HG03460 (cell line): ENCODE data around the gene COLQ.
"Not testable (repeated sequence)": the region's sequence is repeated elsewhere in the genome, so short reads cannot be mapped to it uniquely, and the experiment has no call there.

Source experiments
- ATAC-seq: cut with Tn5 transposase; IDR thresholded peaks from one replicate; pipeline ENCODE4 v1.9.1; 2021; ENCODE audit not compliant: unreplicated experiment

COLQ gene

DNA sequence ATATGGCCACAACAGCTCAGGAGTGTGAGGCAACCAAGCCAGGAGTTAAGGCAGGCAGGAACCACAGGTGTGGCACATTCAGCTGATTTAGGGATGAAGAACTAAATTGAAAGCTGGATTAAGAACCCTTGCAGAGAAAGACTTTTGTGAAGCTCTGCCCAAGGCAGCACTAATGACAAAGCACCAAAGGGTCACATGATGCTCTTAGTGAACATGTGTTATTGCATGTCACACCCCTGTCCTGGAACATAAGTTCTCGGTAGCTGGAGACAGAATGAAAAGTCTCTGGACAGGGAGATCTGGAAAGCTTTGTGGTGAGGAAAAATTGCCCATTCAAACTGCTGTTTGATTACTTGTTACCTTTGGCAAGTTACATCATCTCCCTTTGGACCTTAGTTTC is 90.9 kb downstream of the COLQ start:
- no peak for ATAC-seq

DNA sequence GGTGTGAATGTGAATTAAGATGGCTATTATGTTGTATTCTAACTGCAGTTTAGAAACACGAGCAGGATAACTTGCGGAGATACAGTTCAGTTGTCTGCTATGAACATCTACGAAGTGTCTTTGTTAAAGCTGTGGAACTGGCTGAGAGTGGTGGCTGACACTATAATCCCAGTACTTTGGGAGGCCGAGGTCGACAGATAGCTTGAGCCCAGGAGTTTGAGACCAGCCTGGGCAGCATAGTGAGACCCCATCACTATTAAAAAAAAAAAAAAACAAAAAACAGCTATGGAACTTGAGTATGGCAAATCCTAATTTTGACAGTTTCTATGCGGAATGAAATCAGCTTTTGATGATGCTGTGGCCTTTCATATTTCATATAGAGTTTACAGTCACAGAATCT is 92.4 kb downstream of the COLQ start:
- no peak for ATAC-seq

GRCh38 chr3:15428539-15428938 is 93.0 kb downstream of the COLQ start:
- no peak for ATAC-seq

- ATAC-seq, result no peak
Observed at GRCh38 chr3:15427981-15428380, 93.5 kb downstream of the COLQ start.

DNA sequence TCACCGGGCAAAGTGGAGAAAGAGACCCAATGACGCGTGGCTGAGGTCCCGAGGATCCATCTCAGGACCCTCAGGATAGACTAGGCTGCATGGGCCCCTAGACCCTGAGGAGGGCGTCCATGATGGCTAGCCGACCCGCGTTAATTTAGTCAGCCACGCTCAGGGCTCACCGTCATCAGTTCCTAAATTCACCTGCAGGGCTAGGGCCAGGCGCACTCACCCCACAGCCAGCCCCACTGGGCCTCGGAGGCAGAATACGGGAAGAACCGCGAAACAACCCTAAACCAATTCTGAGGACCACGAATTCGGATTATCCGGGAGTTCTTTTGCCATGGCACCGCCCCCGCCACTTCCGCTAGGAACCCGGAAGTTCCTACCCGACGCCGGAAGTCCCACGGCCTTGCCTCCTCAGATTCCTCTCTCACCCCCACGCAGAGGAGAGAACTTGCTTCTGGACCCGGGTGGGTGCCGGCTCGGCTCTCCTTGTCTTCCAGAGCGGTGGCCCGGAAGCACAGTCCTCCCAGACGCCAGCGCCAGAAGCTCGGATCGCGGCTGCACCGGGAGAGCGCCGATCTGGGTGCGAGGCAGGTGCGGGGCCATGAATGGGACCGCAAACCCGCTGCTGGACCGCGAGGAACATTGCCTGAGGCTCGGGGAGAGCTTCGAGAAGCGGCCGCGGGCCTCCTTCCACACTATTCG is 94.2 kb downstream of the COLQ start, which contains the start of the genes EAF1 and METTL6:
EAF1 (plus strand) TSS at position 417 of the 699 bp plus-strand sequence; CDS start at position 599, 182 bp downstream.
METTL6 (minus strand) TSS at position 363 of the 699 bp plus-strand sequence. CDS start 1,033 bp downstream, outside the sequence.
- ATAC-seq, result peak; percentile 92

- no peak for ATAC-seq
Observed at GRCh38 chr3:15426579-15427118, 94.9 kb downstream of the COLQ start.

DNA sequence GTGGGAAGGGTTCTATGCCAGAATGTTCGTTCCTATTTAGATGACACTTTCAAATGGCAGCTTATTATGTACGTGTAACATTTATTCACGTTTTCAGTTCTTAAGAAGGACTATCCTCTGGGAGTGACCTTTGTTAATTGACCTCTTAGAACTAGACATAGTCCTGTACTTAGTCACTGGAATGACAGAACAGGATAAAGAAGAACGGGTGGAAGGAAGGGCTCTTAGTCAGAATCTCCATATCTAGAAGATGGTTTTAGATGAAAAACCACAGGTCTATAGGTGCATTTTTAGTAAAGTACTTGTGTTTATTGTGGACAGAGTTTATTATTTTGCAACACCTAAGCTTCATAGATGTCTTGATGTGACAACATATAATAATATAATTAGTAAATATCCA is 100.6 kb downstream of the COLQ start:
- no peak for ATAC-seq

DNA sequence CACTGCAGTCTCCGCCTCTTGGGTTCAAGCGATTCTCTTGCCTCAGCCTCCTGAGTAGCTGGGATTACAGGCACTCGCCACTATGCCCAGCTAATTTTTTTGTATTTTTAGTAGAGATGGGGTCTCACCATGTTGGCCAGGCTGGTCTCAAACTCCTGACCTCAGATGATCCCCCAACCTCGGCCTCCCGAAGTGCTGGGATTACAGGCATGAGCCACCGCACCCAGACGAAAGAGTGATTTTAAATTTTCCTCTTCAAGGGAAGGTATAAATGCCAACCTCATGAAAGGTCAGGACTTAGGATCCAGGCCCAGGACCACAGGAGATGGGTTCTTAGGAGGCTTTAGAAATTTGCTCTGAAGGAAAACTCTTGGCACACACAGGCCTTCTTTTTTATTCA is 110.5 kb downstream of the COLQ start:
- ATAC-seq, result not testable (repeated sequence)

- no peak for ATAC-seq
Observed at GRCh38 chr3:15409774-15410173, 111.7 kb downstream of the COLQ start.

DNA sequence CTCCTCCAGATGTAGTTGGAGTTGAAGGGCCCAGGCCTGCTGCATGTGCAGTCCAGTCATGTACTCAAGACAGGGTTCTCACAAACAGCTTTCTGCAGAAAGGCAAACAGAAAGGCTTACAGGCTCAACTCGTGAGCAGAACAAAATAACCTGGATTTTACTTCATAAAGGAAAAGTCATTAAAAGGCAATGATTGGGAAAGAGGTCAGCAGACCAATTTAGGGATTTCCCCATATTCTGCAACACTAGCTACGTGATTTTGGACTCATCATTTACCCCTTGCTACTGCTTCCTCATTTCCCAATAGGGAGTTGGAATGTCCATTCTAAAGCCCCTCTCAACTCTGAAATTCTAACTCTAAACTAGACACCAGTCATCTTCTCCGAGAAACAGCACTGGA is 112.3 kb downstream of the COLQ start:
- no peak for ATAC-seq

DNA sequence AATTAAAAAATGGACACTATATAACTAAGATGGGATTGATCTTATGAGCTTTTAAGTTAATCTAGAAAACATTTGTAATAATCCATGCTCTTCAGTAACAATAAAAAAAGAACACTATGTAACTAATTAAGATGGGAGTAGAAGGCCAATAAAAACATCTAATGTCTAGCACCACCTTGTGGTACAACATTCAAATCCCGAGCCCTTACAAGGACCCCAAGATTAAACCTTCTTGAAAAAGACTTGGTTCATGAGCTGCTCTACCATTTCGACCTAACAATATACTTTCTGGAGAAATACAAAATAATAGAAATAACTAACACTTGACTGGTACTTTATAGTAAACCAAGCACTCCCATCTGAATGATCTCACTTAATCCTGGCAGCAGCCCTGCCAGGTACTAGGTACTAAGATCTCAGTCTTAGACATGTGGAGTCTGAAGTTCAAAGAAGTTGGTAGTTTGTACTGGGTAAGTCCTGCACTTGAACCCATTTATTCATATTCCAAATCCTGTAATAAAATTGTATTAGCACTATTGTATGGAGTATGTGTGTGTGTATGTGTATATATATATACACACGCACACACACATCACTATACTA is 116.0 kb downstream of the COLQ start:
- no peak for ATAC-seq

- no peak for ATAC-seq
Observed at GRCh38 chr3:15404767-15405166, 116.7 kb downstream of the COLQ start.

DNA sequence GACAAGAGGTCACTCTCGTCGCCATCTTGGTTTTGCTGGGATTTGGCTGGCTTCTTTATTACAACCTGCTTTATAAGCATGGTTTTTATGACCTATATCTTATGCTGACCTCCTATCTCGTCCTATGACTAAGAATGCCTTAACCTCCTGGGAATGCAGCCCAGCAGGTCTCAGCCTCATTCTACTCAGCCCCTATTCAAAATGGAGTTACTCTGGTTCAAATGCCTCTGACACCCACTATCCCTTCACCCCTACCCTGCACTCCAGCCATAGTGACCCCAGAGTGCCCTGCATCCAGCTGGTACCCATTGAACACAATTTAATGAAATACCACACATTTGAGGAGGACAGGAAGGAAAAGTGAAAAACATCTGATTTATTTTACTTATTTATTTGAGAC is 117.5 kb downstream of the COLQ start:
- no peak for ATAC-seq

DNA sequence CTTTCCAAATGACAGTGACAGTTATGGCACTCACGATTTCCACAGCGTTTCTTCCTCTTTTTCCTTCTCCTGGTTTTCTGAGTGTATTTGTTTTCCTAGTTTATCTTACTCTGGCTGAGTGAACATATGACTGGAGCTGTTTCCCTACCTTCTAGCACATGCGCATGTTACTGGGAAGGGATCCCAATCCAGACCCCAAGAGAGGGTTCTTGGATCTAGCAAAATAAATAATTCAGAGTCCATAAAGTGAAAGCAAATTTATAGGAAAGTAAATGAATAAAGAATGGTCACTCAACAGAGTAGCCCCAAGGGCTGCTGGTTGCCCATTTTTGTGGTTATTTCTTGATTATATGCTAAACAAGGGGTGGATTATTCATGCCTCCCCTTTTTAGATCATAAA is 118.0 kb downstream of the COLQ start:
- no peak for ATAC-seq

DNA sequence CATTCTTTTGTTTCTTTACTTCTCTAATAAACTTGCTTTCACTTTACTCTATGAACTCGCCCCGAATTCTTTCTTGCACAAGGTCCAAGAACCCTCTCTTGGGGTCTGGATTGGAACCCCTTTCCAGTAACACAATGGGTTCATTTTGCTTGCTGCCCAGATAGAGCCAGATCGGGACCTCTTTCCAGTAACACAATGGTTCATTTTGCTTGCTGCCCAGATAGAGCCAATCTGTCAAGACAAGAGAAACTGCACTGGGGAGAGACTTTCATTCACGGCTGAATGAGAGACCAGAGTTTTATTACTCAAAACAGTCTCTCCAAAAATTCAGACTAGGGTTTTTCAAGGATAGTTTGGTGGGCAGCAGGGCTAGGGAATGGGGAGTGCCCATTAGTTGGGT is 119.6 kb downstream of the COLQ start:
- no peak for ATAC-seq
